H1 (cell line): ENCODE measurements around the gene CYTIP. TPM values are rescaled to one million over a fixed set of nuclear protein-coding genes. Genes with fewer than 3 reads are reported as not detected.

Source experiments
- CTCF ChIA-PET: fragments of 300-600 bp; sonication (Branson Sonifier 250); formaldehyde crosslinking; loops from one replicate; lab custom pipeline; 2021; ENCODE audit not compliant: partially characterized antibody; lab: Charles Lee
- POLR2A ChIA-PET: fragments of 300-600 bp; sonication (Branson Sonifier 250); formaldehyde crosslinking; loops from one replicate; lab custom pipeline; 2021; ENCODE audit warnings: inconsistent platforms; ENCODE audit not compliant: partially characterized antibody; lab: Charles Lee
- DNase-seq, 2 experiments: peaks; one replicate each; pipeline versions ENCODE4 v3.0.0 to v3.0.0-alpha.2; 2010 to 2022; ENCODE audit warnings: low spot score in 2 of 2, low read depth in 1 of 2, mixed read lengths in 1 of 2
- FAIRE-seq: peaks from 2 replicates; lab custom pipeline; 2011; peaks lifted over from hg19 to GRCh38; lab: Jason Lieb, UNC
- H2AFZ ChIP-seq: 2 replicates; pipeline ENCODE4 v1.8.1; 2012; ENCODE audit warnings: low read length, inconsistent platforms
- H2AK5ac ChIP-seq: 2 replicates; pipeline ENCODE4 v1.6.1; 2013; ENCODE audit warnings: low read depth, low read length
- H2BK120ac ChIP-seq: replicated peaks from 2 replicates; pipeline ENCODE3; 2013; ENCODE audit warnings: low read depth, low read length, inconsistent platforms
- H2BK12ac ChIP-seq: 2 replicates; pipeline ENCODE4 v1.6.1; 2013; ENCODE audit warnings: low read depth, low read length
- H2BK15ac ChIP-seq: 2 replicates; pipeline ENCODE4 v1.6.1; 2013; ENCODE audit warnings: low read length
- H2BK20ac ChIP-seq: 2 replicates; pipeline ENCODE4 v1.6.1; 2013; ENCODE audit warnings: low read length
- H2BK5ac ChIP-seq: 2 replicates; pipeline ENCODE4 v1.6.1; 2013; ENCODE audit warnings: low read depth, low read length
- H3K14ac ChIP-seq: 2 replicates; pipeline ENCODE4 v1.6.1; 2013; ENCODE audit warnings: inconsistent platforms; ENCODE audit not compliant: insufficient read length
- H3K18ac ChIP-seq: 2 replicates; pipeline ENCODE4 v1.6.1; 2013; ENCODE audit warnings: low read length; ENCODE audit errors: extremely low read depth
- H3K23ac ChIP-seq: 2 replicates; pipeline ENCODE4 v1.6.1; 2013; ENCODE audit warnings: inconsistent platforms; ENCODE audit not compliant: insufficient read length
- H3K23me2 ChIP-seq: 2 replicates; pipeline ENCODE4 v1.6.1; 2013; ENCODE audit warnings: low read depth, low read length
- H3K27ac ChIP-seq: 2 replicates; pipeline ENCODE4 v1.6.1; 2011; ENCODE audit warnings: low read depth, low read length, inconsistent platforms
- H3K27me3 ChIP-seq, 4 experiments: replicated peaks in 1 of 4; 1 replicate in 1 of 4; 2 replicates in 3 of 4; pipeline versions ENCODE4 v1.6.1 to v1.8.1; 2011 to 2013; ENCODE audit warnings: low read length in 3 of 4, mild to moderate bottlenecking in 3 of 4, inconsistent platforms in 2 of 4, mixed read lengths in 2 of 4, moderate library complexity in 1 of 4; ENCODE audit not compliant: control insufficient read depth in 3 of 4, insufficient read depth in 3 of 4; ENCODE audit errors: extremely low read depth in 1 of 4
- H3K36me3 ChIP-seq, 4 experiments: 2 replicates each; pipeline versions ENCODE4 v1.6.1 to v1.8.1; 2011 to 2013; ENCODE audit warnings: mild to moderate bottlenecking in 4 of 4, low read length in 3 of 4, moderate library complexity in 2 of 4, control low read depth in 1 of 4, inconsistent platforms in 1 of 4; ENCODE audit not compliant: insufficient read depth in 4 of 4, control insufficient read depth in 2 of 4
- H3K4ac ChIP-seq: replicated peaks from 2 replicates; pipeline ENCODE3; 2013; ENCODE audit warnings: low read length, low read depth, mixed read lengths, inconsistent platforms; ENCODE audit not compliant: insufficient read length
- H3K4me1 ChIP-seq, 4 experiments: replicated peaks in 1 of 4; 1 replicate in 1 of 4; 2 replicates in 3 of 4; pipeline versions ENCODE4 v1.6.1 to v1.8.1; 2011 to 2013; ENCODE audit warnings: low read length in 3 of 4, inconsistent platforms in 2 of 4, mixed read lengths in 1 of 4; ENCODE audit not compliant: insufficient read depth in 4 of 4, control insufficient read depth in 3 of 4
- H3K4me2 ChIP-seq, 2 experiments: 2 replicates each; pipeline versions ENCODE4 v1.6.1 to v1.8.1; 2011 to 2013; ENCODE audit warnings: low read depth in 2 of 2, low read length in 2 of 2, control low read depth in 1 of 2, inconsistent platforms in 1 of 2, mild to moderate bottlenecking in 1 of 2; ENCODE audit not compliant: insufficient read depth in 1 of 2
- H3K4me3 ChIP-seq, 4 experiments: fragments of 200-600, 300-600 bp in 1 of 4; sonication (generic), shearing (Covaris generic), sonication (Bioruptor Twin) in 1 of 4; 2 replicates each; pipeline versions ENCODE4 v1.5.1 to v1.8.1; 2011 to 2016; ENCODE audit warnings: low read length in 4 of 4, low read depth in 3 of 4, control low read depth in 2 of 4, inconsistent platforms in 2 of 4, mild to moderate bottlenecking in 2 of 4, mixed read lengths in 1 of 4, moderate library complexity in 1 of 4; ENCODE audit not compliant: insufficient read depth in 2 of 4; ENCODE audit errors: extremely low read depth in 1 of 4
- H3K56ac ChIP-seq: replicated peaks from 2 replicates; pipeline ENCODE3; 2013; ENCODE audit warnings: low read depth, mild to moderate bottlenecking, mixed read lengths, low read length, inconsistent platforms; ENCODE audit not compliant: insufficient read length
- H3K79me1 ChIP-seq: 2 replicates; pipeline ENCODE4 v1.6.1; 2013; ENCODE audit warnings: low read depth, low read length, control low read depth
- H3K79me2 ChIP-seq, 2 experiments: 2 replicates each; pipeline versions ENCODE4 v1.6.1 to v1.8.1; 2012 to 2013; ENCODE audit warnings: low read length in 2 of 2, mild to moderate bottlenecking in 2 of 2, inconsistent platforms in 1 of 2; ENCODE audit not compliant: insufficient read depth in 2 of 2, control insufficient read depth in 1 of 2
- H3K9ac ChIP-seq, 4 experiments: replicated peaks in 1 of 4; 1 replicate in 1 of 4; 2 replicates in 3 of 4; pipeline versions ENCODE4 v1.6.1 to v1.8.1; 2011 to 2013; ENCODE audit warnings: low read depth in 3 of 4, low read length in 3 of 4, control low read depth in 2 of 4, mild to moderate bottlenecking in 2 of 4, moderate library complexity in 2 of 4, inconsistent platforms in 1 of 4; ENCODE audit errors: extremely low read depth in 1 of 4
- H3K9me3 ChIP-seq, 2 experiments: 2 replicates each; pipeline versions ENCODE4 v1.6.1 to v1.8.1; 2012 to 2013; ENCODE audit warnings: mild to moderate bottlenecking in 2 of 2, moderate library complexity in 2 of 2, control low read depth in 1 of 2, inconsistent platforms in 1 of 2, low read depth in 1 of 2, low read length in 1 of 2, mixed read lengths in 1 of 2; ENCODE audit not compliant: insufficient read depth in 2 of 2
- H4K20me1 ChIP-seq, 2 experiments: replicated peaks in 1 of 2; 2 replicates each; pipeline versions ENCODE3 to v1.8.1; 2011 to 2013; ENCODE audit warnings: inconsistent platforms in 2 of 2, low read length in 2 of 2, mild to moderate bottlenecking in 1 of 2; ENCODE audit not compliant: insufficient read depth in 2 of 2, control insufficient read depth in 1 of 2
- H4K5ac ChIP-seq: 2 replicates; pipeline ENCODE4 v1.6.1; 2013; ENCODE audit warnings: low read length, low read depth, mixed read lengths, inconsistent platforms; ENCODE audit not compliant: insufficient read length
- H4K8ac ChIP-seq: 2 replicates; pipeline ENCODE4 v1.8.0; 2013; ENCODE audit warnings: mild to moderate bottlenecking, moderate library complexity, low read length, inconsistent platforms; ENCODE audit not compliant: insufficient read depth; ENCODE audit errors: extremely low read depth
- H4K91ac ChIP-seq: replicated peaks from 2 replicates; pipeline ENCODE3; 2013; ENCODE audit warnings: low read length, mixed read lengths, inconsistent platforms; ENCODE audit not compliant: insufficient read length
- NRF1 ChIP-seq: IDR thresholded peaks from 2 replicates; pipeline ENCODE4 v1.6.1; 2011; ENCODE audit warnings: mild to moderate bottlenecking, low read depth, low read length, improper control_type of control experiment
- TEAD4 ChIP-seq: IDR thresholded peaks from 2 replicates; pipeline ENCODE4 v1.6.1; 2012; ENCODE audit warnings: low read depth, low read length, inconsistent platforms, mixed read lengths
- WGBS, 2 experiments: shearing (Covaris generic) in 1 of 2; methylation state at CpG; one replicate each; pipeline versions ENCODE4 v1.1.6 to v1.1.7; 2013 to 2015; ENCODE audit warnings: low lambda C conversion rate in 2 of 2, mixed read lengths in 2 of 2, inconsistent platforms in 1 of 2, low coverage in 1 of 2, missing lambda C conversion rate in 1 of 2; ENCODE audit not compliant: insufficient replicate concordance in 2 of 2, insufficient coverage in 1 of 2, insufficient read length in 1 of 2; ENCODE audit errors: extremely low coverage in 1 of 2, missing lambda C conversion rate in 1 of 2; 5-methylcytosine and 5-hydroxymethylcytosine counted together
- polyA plus RNA-seq, 7 experiments: library from polyadenylated mRNA; depleted of rRNA in 3 of 7; stranded (reverse) in 5 of 7; unstranded in 2 of 7; fragments of >200 nt in 5 of 7; fragments of 200-250 nt in 2 of 7; gene quantifications; 1 replicate in 5 of 7; 2 replicates in 1 of 7; 4 replicates in 1 of 7; pipeline versions ENCODE4 v1.2.1 to v1.2.3, GENCODE V29; 2011 to 2013; ENCODE audit warnings: missing spikeins in 2 of 7, mixed read lengths in 2 of 7
- total RNA-seq: library from RNA; stranded (reverse); fragmentation: NEBNext Ultra II Directional; extraction: Animal tissue kit (Norgen Biotek cat#: 25700); gene quantifications from 2 replicates; pipeline ENCODE4 v1.2.1, GENCODE V29; 2021

Gene CYTIP
- total and polyA plus RNA-seq, 2 of the 8 experiments (the other 6 are each of a cell fraction or from before 2014, with no cell fraction given): 0.12 TPM; not detected in 1

DNA sequence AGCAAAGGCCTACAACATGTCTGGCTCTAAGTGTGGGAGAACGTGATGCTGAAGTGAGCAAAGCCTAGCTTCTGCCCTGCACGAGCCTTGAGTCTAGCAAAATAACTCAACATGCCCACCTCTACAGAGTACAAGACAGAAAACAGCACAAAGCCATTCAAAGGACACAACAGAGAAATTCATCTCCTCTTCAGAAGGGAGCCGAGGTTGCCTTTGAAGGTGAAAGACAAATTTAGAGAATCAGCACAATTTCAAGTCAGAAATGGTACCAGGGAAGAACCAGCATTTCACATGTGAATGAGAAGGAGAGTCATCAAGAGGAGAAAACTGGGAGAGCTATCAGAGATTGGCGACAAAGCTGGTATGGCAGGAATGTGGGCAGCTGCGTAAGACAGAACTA, 21.7 kb upstream of the CYTIP start:
- H3K79me2 ChIP-seq: no peaks in the 10 kb centered on the region
- no peaks in the 10 kb centered on the region for H3K27me3 ChIP-seq
- H3K4me2 ChIP-seq: no peak overlapping the region
- no peak overlapping the region for H3K14ac ChIP-seq
- H4K20me1 ChIP-seq: no peaks in the 10 kb centered on the region
- H3K56ac ChIP-seq: no peak overlapping the region
- CTCF ChIA-PET: interaction anchor here (1.1 to 2.8 kb wide), 3 partner anchors 130 to 167 kb away, joined by 3 to 8 read pairs (median 3); no protein-coding TSS in a partner anchor
- H3K36me3 ChIP-seq: no peaks in the 10 kb centered on the region
- 95% methylated on average over 5 of the region's 5 CpGs; no CpG with 5 or more reads in 1 of the 2 experiments for WGBS, 2 experiments
- no peak overlapping the region for H3K9ac ChIP-seq
- H3K23ac ChIP-seq: no peak overlapping the region
- no peak overlapping the region for H4K91ac ChIP-seq
- H4K8ac ChIP-seq: no peak overlapping the region
- POLR2A ChIA-PET: no interaction called here
- no peak overlapping the region for H2BK20ac ChIP-seq
- H2AFZ ChIP-seq: no peak overlapping the region
- no peak overlapping the region for H3K18ac ChIP-seq
- no peak overlapping the region for H2BK12ac ChIP-seq
- H3K27ac ChIP-seq: no peak overlapping the region
- H3K23me2 ChIP-seq: no peaks in the 10 kb centered on the region
- no peak overlapping the region for H3K4ac ChIP-seq
- H2BK15ac ChIP-seq: no peak overlapping the region
- TF ChIP-seq NRF1 (no peak), TEAD4 (peak; percentile 68; the same call in 1 of the 2 replicates)
- H4K5ac ChIP-seq: no peak overlapping the region
- H2BK120ac ChIP-seq: no peak overlapping the region
- FAIRE-seq: no peak
- no peak overlapping the region for H2BK5ac ChIP-seq
- no peak overlapping the region for H3K4me3 ChIP-seq
- DNase-seq: no peak
- no peaks in the 10 kb centered on the region for H3K9me3 ChIP-seq
- no peak overlapping the region for H2AK5ac ChIP-seq
- peaks cover 0 to 6% (median 0%) of the 10 kb centered on the region in 4 experiments; a peak in 1 of 7 replicates for H3K4me1 ChIP-seq
- H3K79me1 ChIP-seq: no peaks in the 10 kb centered on the region
